M059J (cell line): ENCODE data around the gene NEDD9. TPM values are rescaled to one million over a fixed set of nuclear protein-coding genes. Genes with fewer than 3 reads are reported as not detected.

Source experiments
- DNase-seq: peaks from one replicate; pipeline ENCODE4 v3.0.0-alpha.2; 2012; ENCODE audit warnings: low read depth
- total RNA-seq: library from RNA; depleted of rRNA; stranded (reverse); fragments of >200 nt; shearing (Covaris generic); gene quantifications from 2 replicates; pipeline ENCODE4 v1.2.3, GENCODE V29; 2014

NEDD9 gene
- total RNA-seq, 1 experiment from 2014 or later = 79.4 TPM

DNA sequence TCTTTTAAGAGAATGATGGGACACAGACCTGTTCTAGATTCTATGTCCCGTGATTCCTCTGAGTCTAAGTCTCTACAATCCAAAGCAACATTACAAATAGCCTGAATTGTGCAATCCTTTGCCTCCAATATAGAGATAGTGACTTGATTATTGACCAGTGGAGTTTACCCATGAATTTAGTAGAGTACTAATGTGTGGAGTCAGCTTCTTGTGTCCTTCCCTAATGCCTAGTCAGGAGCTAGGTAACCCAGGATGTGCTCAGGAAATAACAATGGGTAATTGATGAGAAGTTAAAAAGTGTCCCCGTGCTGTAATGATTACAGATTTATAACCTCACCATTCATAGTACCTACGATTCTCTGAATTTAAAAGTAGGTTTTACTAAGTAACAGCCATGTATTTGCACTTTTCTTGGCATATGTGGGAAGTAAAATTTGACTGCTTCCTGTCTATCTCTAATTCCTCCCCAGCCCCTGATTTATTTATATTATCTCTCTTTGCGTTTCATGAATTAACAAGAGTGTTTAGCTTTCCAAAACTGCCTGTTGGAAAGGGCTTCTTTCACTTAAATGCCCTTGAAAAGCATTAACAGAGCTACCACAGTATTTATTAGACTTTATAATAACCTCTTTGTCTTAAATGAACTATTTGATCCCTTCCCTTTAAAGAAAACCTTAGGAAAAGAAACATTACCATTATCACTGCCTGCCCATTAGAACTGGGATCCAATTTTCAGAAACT lies 30.5 kb downstream of the NEDD9 start:
- DNase-seq = no peak

DNA sequence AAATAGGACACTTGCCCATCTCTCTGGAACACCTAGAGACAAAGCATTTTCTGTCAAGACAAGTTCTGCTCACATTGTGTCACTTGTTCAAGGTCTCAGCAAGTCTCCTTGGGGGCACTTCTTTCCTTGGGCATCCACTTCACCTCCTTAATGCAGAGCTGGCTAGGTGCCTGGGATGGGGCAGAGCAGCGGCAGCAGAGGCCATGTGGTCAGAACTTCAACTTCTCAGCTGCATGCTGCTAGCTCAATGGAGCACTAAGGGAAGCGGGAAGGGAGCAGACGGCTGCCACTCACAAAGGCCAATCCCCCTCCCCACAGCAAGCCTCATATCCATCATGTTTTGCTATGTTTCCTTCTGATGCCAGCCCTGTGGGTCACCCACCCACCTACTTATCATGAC lies 31.5 kb downstream of the NEDD9 start:
- DNase-seq = peak; percentile 52

DNA sequence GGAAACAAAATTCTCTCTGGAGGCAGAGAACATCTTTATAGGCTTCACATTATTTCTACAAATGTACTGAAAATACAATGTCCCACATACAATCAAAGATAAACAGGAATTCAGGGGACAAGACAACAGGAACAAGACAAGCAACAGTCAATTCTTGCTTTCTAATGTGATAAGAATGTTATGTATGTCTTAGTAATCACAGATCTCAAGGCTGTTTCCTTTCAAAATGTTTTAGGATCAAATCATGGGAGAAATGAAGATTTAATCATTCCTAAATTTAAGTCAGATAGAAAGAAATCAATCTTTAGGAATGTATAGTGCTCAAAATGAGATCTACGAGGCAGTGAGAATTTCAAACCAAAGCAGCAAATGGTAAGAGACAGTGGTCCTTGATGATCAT lies 32.1 kb downstream of the NEDD9 start:
- DNase-seq = peak; percentile 40

DNA sequence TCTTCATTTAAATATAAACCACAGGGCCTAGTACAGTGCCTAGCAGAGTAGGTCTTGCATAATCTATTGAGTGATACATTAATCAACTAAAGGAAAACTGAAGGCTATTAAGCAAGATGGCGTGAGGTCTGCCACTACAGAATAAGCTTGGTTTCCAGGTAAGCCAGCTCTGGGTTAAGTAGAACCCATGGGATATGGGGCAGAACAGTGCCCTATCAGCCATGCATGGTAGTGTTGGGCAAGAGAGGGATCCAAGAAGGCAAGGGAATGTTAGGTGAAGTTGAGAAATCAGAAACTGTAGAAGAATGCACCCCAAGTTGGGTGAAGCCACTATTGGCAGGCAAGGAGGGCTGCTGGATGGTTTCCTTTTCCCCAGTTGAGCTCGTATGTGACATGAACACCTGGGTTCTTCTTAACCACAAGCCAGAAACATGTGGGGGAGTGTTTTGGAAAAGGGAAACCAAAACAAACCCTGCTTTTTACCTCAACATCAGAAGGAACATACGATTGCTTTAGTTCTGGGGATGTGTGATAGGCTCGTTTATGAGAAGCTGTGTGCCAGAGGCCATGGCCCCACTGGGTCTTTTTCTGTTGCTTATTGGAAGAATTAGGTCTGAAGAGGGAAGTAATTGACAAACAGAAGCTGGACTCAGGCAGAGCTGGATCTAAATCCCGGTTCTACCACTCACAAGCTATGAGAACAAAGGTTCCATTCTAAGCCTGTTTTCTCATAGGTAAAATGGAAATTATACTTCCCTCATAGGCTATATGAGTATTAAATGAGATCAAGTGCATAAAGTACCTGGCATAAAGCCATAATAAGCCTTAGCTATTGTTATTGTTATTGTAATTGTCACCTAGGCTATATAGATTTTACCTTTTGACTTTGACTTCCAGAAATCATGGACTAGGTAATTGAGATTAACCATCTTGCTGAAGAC lies 33.5 kb downstream of the NEDD9 start:
- DNase-seq = peak; percentile 67

DNA sequence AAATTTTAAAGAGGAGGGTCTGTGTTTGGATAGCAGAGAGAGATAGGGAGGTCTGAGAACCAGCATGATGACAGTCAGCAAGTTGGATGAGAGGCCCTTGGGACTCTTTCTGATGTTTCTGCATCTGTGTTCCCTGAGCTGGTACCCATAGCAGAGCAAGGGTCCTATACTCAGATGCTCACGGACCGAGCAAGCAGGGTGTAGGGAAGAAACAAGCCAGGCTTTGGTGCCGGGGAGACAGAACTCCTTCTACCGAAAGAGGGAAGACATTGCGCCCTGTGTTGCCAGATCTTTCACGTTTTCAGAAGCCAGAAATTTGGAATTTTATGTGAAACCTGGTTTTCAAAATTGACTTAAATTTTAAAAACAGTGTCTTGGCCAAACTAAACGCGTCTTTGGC lies 34.6 kb downstream of the NEDD9 start:
- DNase-seq = no peak

DNA sequence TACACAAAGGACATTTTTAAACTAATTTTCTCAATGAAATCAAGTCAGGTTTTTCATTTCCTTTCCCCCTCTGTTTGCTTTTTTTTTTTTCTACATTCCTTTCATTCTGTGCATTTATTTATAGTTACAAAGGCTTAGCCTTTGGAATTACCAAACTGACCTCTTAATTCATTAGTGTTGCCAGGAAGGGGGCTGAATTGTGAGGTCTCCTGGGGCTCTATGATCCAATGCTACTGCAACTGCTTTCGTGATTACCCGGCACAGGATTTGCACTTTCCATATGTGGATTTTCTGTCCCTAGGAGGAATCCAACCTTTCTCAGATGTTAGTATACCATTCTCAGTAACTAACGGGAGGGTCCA lies 35.3 kb downstream of the NEDD9 start:
- DNase-seq = peak; percentile 82

DNA sequence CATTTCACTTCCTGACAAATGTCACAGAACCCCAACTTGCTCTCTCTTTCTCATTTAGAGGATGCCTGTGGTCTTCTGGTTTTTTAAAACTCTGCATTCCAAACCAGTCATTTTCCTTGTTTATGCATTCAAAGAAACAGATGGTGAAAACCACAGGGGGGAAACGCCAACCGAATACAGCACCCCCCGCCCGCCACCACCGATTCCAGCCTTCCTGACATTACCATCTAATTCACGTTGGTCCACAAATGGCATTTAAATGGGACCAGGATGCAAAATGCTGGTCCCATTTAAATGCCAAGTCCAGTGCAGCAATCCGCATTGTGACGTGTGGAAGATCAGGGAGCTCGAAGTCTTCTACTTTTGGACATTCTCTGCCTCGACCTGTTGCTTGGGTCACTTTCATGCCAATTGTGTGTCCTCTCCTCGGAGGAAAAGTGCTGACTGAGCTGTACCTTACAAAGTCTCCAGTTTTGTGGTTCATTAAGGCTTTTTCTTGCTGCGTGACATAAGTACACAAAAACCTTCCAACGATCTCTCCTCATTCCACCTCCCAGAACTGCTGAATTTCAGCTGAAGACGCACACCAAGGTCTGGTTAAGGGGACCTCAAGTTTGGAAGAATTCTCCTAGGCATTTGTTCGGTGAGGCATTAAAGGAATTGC lies 35.8 kb downstream of the NEDD9 start:
- peak; percentile 96 for DNase-seq

DNA sequence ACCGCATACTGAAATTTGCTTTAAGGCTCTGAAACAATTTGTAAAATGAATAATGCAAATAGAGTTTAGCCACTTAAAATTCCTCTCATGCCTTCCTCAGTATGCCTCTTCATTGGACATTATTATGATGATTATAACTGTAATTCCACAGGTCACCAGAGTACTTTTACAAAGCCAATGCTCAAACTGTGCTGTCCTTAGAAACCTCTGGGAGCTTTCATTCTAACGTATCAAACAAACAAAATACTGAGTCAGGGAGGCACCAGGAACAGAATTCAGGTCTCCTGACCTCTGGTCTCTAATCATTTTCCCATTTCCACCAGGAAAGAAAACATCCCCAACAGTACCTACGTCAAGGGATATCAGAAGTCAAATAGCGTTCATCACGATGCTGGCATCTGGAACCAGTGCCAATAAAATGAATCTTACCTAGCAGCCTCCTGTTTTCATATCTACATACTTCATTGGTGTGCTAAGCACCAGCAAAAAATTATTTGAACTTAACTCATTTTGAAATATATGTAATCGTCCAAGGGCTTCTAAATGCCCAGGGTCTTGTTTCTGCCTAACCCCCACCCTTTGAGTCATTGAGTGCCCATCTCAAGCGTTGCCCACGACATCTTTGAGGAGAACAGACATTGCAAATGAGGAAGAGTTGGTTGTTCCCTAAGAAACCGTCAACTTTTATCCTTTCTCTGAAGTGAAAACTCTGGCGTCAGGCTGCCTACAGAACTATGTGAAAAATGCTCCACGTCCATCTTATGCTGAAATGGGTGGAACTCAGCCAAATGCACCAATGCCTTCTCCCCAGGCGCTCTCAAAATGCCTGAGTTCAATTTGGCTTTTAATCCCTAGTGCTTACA lies 37.9 kb downstream of the NEDD9 start:
- DNase-seq = no peak

DNA sequence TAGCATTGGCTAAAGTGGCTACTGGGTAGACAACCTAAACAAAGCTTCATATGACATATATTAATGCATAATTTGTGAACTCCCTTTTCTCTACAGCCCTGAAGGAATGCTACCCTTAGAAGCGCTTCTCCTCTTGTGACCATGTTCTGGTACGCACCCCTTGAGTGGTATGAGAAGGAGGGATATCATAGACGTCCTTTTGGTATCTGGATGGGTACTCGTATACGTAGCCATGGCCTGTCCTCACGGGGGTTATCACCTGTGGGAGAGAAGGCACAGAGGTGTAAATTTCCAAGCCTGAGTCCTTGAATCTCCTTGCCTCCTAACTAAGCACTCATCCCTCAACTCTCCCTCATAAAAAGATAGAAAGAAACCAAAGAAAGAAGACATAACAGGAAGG lies 39.0 kb downstream of the NEDD9 start:
- no peak for DNase-seq

DNA sequence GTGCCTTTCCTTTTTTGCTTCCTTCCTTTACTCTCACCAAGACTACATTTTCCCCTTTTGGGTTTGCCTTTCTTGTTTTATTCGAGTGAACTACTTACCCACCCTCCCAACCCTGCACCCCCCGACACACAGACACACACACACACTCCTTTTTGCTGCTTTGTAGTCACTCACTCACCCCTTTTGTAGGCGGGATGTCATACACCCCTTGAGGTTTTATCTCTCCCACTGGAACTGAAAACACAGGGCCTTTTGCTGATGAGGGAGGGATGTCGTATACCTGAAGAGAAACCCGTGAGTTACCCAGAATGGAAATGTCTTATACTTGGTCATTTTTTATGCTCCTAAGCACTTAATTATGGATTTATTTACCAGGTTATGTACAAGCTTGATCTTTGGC lies 40.3 kb downstream of the NEDD9 start:
- DNase-seq = no peak

DNA sequence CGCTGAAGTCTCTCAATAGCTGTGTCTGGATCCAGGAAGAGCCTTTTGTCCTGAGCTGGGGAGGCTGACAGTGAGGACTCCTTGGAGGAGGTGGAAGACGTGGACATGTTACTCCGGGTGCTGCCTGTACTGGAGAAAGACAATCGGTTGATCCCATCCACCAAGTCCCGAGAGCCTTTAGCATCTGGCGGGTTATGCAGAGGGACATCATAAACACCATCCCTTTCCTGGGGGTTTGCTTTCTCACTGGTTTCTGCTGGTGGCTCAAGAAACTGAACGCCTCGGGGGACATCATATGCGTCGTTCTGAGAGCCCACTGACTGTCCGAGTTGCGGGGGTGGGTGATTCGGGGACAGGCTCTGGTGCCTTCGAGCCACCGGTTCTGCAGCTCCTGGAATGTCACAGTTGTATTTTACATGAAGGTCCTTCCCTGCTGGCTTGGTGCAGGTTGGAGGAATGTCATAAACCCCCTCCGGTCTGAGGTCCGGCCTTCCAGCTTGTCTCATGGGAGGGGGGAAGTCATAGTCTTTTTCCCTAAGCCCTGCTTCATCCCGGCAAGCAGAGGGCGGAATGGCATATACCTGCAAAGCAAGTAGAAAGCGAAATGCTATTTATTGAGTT lies 41.7 kb downstream of the NEDD9 start:
- DNase-seq = no peak

DNA sequence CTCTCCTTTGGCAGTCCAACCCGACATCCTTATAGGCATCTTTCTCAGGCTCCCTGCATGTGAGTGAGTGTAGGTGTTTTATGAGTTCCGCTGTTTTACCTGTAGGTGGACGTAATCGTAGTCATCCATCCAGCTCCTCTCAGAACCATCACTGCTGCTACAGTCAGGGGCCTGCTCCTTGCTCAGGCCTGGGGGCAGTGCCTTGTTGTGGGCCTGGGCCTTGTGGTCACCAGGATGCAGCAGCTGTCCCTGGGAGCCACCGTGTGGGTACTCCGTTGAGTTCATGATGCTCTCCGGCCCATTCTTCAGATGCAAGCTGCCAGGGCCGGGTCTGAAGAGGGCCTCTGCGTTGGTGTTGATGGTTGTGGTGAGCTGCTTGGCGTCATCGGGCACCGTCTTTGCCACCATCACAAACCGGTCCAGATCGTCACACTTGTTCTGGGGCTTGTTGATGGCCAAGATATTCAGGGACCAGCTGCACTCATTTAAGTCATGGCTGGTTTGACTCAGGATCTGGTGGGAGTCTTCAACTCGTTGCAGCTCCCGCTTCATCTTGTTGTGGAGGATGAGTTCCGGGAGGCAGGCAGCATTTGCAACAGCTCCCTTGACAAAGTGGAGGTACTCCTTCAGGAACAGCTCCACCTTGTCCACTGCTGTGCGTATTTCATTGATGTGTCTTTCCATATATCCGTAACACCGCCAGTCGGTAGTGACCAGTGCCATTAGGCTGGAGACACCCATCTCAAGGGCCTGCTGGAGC lies 42.4 kb downstream of the NEDD9 start:
- DNase-seq = no peak

DNA sequence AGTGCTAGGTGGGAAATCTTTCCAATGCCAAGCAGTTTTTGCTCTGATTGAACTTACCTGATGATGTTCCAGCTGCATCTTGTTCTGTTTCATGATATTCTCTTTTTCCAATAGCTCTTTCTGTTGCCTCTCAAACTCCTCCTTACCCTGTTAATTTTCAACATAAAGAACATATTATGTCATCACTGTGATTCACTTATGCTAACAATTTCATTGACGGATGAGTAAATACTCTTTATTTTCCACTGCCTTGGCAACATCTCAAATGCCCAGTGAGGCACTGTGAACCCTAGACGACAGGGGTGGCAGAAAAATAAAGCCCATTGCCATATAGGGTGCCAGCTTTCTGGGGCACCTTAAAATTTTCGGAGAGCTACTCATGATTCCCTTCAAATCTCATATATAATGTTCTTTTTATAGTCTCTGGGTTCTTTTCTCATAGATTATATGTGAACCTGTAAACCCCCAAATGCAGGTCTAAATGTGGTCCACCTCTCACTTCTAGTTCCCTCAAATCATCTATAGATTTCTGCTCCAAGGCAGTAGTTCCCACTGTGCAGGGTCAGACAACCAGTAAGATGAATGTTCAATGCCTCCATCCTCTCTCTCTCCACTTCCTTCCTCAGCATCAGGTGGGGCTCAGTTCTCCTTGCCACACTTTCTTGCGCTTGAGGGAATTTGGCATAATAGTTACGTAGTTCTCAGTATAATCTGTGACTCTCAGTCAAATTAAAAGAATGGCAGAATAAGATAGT lies 44.1 kb downstream of the NEDD9 start:
- DNase-seq = no peak

DNA sequence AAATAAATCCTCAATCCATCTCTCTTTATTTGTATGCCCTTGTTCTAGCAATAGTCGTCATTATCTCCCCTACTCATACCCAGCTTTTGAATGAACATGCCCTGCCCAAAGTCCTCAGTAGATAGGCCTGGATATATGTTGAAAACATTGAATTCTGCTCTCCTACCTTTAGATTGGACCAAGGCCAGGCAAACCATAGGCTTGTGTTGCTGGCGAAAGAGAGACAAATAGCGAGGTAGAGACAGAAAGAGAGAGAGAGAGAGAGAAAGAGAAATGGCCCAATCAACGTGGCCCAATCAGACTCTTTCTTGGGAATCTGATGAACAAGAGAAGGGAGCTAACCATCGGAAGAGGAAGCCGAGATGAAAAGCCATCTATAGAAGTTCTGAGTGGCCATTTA lies 45.2 kb downstream of the NEDD9 start:
- no peak for DNase-seq

DNA sequence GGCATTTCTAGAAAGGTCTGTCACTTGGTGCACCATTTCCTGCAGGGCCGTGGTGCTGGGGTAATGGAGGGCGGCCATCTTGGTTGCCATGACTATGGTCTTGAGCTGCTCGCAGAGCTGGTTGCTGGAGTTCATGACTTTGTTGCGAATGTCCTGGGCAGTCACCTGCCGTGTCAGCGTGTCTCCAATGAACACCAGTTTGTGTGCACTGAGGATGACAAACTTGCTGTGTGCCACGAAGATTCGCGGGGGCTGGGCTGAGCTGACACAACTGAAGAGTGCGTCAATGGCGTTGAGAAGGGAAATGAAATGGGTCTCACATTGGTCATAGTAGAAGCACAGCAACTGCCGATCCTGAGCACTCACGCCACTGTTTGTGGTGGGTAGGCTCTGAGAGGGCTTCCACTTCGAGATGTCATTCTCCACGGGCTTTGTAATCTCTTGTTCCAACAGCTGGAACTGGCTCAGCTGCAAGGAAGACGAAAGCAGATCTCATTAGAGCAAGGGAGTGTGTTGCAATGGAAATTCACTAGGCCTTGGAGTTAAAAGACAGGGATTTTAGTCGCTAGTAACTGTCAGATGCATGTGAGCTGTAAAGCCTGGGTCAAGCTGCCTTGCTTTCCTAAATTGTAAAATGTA lies 47.1 kb downstream of the NEDD9 start:
- no peak for DNase-seq

DNA sequence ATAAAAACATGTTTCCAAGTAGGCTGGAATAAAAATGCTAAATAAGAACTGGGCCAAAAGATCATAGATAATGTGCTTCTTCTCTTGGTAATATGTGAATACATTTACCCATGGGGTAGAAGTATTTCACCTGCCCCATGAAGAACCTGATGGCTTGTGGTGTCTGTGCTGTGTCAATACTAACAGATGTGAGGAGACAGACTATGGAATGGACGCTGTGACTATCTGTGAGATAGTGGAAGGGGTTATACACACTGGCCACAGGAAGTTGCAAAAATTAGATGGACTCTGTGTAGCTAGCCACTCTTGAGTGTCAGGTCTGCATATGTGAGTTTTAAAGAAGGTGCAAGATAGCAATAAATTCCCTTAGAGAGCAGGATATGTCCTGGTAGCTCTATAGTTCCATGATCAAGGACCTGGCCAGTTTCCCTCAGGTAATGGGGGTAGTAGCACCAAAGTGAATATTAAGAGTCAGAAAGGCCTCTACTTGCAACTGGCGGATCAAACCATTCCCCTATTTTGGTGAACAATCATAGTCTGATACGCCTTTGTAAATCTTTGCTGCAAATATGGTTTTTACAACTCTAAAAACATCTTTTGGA lies 48.6 kb downstream of the NEDD9 start:
- no peak for DNase-seq

DNA sequence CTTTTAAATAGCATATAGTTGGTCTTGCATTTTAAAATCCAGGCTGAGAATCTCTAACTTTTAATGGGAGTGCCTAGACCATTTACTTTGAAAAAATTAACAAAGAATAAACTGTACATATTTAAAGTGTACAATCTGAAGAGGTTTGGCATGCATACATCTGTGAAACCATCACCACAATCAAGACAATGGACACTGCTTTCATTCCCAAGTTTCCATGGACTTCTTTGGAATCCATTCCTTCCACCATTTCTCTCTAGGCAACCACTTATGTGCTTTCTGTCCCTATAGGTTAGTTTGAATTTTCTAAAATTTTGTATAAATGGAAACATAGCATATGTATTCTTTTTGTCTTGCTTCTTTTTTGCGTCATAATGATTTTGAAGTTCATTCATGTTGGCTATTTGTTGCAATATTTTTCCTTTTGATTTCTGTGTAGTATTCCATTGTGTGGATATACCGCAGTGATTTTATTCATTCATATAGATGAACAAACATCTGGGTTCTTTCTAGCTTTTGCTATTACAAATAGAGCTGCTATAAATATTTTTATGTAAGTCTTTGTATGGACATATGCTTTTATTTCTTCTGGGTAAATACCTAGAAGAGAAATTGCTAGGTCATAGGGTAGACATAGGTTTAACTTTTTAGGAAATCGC lies 50.9 kb downstream of the NEDD9 start:
- DNase-seq = no peak
